Natural killer cell (primary cell): Measurements from ENCODE around the gene PF4V1. TPM values are rescaled to one million over a fixed set of nuclear protein-coding genes. Genes with fewer than 3 reads are reported as not detected.

Source experiments
- ATAC-seq, 3 donors: fragments of 150-1000 bp in 2 of 3; fragments of 200-7000 bp in 1 of 3; cut with Tn5 transposase; 1 replicate in 1 of 3; 2 replicates in 2 of 3; pipeline ENCODE4 v1.10.0; 2021; ENCODE audit warnings: mild to moderate bottlenecking in 2 of 3, moderate library complexity in 2 of 3
- DNase-seq, 2 donors: peaks; one replicate each; pipeline versions ENCODE4 v3.0.0 to v3.0.0-alpha.2; 2013 to 2021; ENCODE audit warnings: mixed read lengths in 1 of 2
- H3K27ac ChIP-seq: one replicate; pipeline ENCODE4 v1.5.1; 2013; ENCODE audit warnings: mild to moderate bottlenecking, low read length
- H3K27me3 ChIP-seq: one replicate; pipeline ENCODE4 v1.6.1; 2013; ENCODE audit warnings: low read length; ENCODE audit not compliant: control insufficient read depth, insufficient read depth
- H3K36me3 ChIP-seq: one replicate; pipeline ENCODE4 v1.6.1; 2013; ENCODE audit warnings: low read length; ENCODE audit not compliant: control insufficient read depth, insufficient read depth
- H3K4me1 ChIP-seq: one replicate; pipeline ENCODE4 v1.6.1; 2013; ENCODE audit warnings: low read length; ENCODE audit not compliant: control insufficient read depth, insufficient read depth
- H3K4me3 ChIP-seq: one replicate; pipeline ENCODE4 v1.5.1; 2013; ENCODE audit warnings: low read length
- H3K9me3 ChIP-seq: one replicate; pipeline ENCODE4 v1.6.1; 2013; ENCODE audit warnings: low read length; ENCODE audit not compliant: control insufficient read depth, insufficient read depth
- H3K27ac Mint-ChIP-seq, 2 donors: one replicate each; pipeline ENCODE4 v1.8.0; 2022; ENCODE audit warnings: mild to moderate bottlenecking in 2 of 2, mixed read lengths in 2 of 2, moderate library complexity in 1 of 2
- H3K27me3 Mint-ChIP-seq, 2 donors: one replicate each; pipeline ENCODE4 v1.8.0; 2022; ENCODE audit warnings: low read depth in 2 of 2, mixed read lengths in 2 of 2
- H3K36me3 Mint-ChIP-seq: one replicate; pipeline ENCODE4 v1.8.0; 2022; ENCODE audit warnings: mixed read lengths
- H3K4me1 Mint-ChIP-seq, 2 donors: one replicate each; pipeline ENCODE4 v1.8.0; 2022; ENCODE audit warnings: mixed read lengths in 2 of 2
- H3K4me3 Mint-ChIP-seq: one replicate; pipeline ENCODE4 v1.8.0; 2022; ENCODE audit warnings: mild to moderate bottlenecking, moderate library complexity, mixed read lengths
- H3K9me3 Mint-ChIP-seq, 2 donors: one replicate each; pipeline ENCODE4 v1.8.0; 2022; ENCODE audit warnings: mixed read lengths in 2 of 2
- CTCF ChIP-seq: fragments of 200-600 bp; IDR thresholded peaks from one replicate; pipeline ENCODE4 v1.8.0; 2022; ENCODE audit warnings: antibody characterized with exemption
- WGBS: methylation state at CpG from one replicate; pipeline ENCODE4 v1.1.7; 2013; ENCODE audit warnings: missing lambda C conversion rate; ENCODE audit not compliant: insufficient coverage; 5-methylcytosine and 5-hydroxymethylcytosine counted together
- intact Hi-C: fragments of 100-400 bp; cut with micrococcal nuclease; formaldehyde crosslinking; loops from one replicate; pipeline ENCODE4 v1.14.2; 2022
- total RNA-seq, 4 donors: library from RNA; stranded (reverse); fragments of 120-200 nt in 1 of 4; gene quantifications; one replicate each; pipeline versions ENCODE4 v1.2.3 to v1.2.4, GENCODE V29; 2013 to 2022

PF4V1 gene
- total RNA-seq, 3 donors from 2014 or later (not counting 1 experiment from before 2014, with no cell fraction given) = 3.3 to 14.9 TPM; not detected in 1

- Mint-ChIP-seq H3K4me3 (no peak overlapping the region), H3K4me1 (no peaks in the 10 kb centered on the region), H3K9me3 (no peaks in the 10 kb centered on the region), H3K27me3 (peaks cover 0 to 10% of the 10 kb centered on the region in 2 donors), H3K36me3 (no peaks in the 10 kb centered on the region), H3K27ac (no peak overlapping the region)
- DNase-seq = no peak
- Histone ChIP-seq H3K4me3 (no peak overlapping the region), H3K36me3 (no peaks in the 10 kb centered on the region), H3K27me3 (no peaks in the 10 kb centered on the region), H3K9me3 (no peaks in the 10 kb centered on the region), H3K4me1 (peaks cover 6% of the 10 kb centered on the region), H3K27ac (no peak overlapping the region)
- no peak for ATAC-seq
- TF ChIP-seq CTCF = no peak
- intact Hi-C loops = no loop called here
- WGBS = 92% methylated on average over 7 of the region's 8 CpGs
Measured at GRCh38 chr4:73864961-73865360, 11.9 kb downstream of the PF4V1 start.

DNA sequence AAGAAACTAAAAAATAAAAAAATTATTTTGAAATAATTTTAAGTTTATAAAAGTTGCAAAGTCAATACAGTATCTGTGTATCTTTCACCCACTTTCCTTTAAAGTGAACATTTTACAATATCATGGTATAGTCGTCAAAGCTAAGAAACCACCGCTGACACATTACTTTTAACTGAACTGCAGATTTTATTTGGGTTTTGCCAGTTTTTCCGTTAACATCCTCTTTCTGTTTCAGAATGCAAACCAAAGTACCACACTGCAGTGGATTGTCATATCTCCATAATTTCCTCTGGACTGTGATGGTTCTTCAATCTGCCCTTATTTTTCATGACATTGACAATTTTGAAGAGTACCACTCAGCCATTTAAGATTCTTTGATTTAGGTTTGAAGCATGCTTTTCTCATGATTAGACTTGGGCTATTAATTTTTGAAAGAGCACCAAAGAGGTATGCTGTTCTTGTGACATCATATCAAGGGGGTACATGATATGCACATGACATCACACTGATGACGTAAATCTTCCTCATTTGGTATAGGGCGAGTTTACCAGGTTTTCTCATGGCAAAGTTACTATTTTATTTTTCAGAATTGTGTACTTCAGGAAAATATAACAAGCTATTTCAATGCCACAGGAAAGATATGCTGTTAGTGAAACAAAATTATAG is 12.5 kb downstream of the PF4V1 start:
- Histone ChIP-seq H3K27ac (no peak overlapping the region), H3K4me1 (peaks cover 6% of the 10 kb centered on the region), H3K9me3 (no peaks in the 10 kb centered on the region), H3K36me3 (no peaks in the 10 kb centered on the region), H3K27me3 (no peaks in the 10 kb centered on the region), H3K4me3 (no peak overlapping the region)
- Mint-ChIP-seq H3K36me3 (no peaks in the 10 kb centered on the region), H3K4me3 (no peak overlapping the region), H3K9me3 (no peaks in the 10 kb centered on the region), H3K27me3 (peaks cover 0 to 10% of the 10 kb centered on the region in 2 donors), H3K27ac (no peak overlapping the region), H3K4me1 (no peaks in the 10 kb centered on the region)
- TF ChIP-seq CTCF = no peak
- intact Hi-C loops = no loop called here
- DNase-seq = no peak
- ATAC-seq = no peak
- WGBS = 66% methylated on average over 5 of the region's 5 CpGs

DNA sequence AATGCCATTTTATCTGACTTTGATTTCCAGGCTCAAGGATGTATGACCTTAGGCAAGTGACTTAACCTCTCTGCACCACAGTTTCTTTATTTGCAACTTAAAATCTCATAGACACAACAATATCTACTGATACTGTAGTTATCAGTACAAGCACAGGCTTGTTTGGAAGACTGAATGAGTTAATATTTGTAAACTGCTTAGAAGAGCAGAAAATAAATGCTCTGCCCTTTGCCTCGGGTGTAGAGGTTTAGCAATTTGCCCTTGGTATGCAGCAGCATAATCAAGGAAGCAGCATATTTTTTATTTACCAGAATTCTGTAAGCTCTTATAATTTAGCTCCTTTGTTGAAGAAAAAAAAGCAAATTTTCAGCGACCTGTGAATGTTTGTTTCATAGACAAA is 13.2 kb downstream of the PF4V1 start:
- H3K36me3 ChIP-seq = no peaks in the 10 kb centered on the region
- no peak overlapping the region for H3K4me3 Mint-ChIP-seq
- H3K9me3 ChIP-seq = no peaks in the 10 kb centered on the region
- no peaks in the 10 kb centered on the region for H3K36me3 Mint-ChIP-seq
- H3K4me1 Mint-ChIP-seq = no peaks in the 10 kb centered on the region
- H3K4me3 ChIP-seq = no peak overlapping the region
- no peak overlapping the region for H3K27ac ChIP-seq
- no peak for TF ChIP-seq CTCF
- H3K4me1 ChIP-seq = peaks cover 6% of the 10 kb centered on the region
- no peaks in the 10 kb centered on the region for H3K27me3 ChIP-seq
- 78% methylated on average over 1 of the region's 2 CpGs for WGBS
- intact Hi-C loops = no loop called here
- H3K9me3 Mint-ChIP-seq = no peaks in the 10 kb centered on the region
- no peak for DNase-seq
- no peak for ATAC-seq
- H3K27me3 Mint-ChIP-seq = peaks cover 0 to 10% of the 10 kb centered on the region in 2 donors
- H3K27ac Mint-ChIP-seq = no peak overlapping the region

GRCh38 chr4:73867783-73868182 is 14.7 kb downstream of the PF4V1 start:
- intact Hi-C loops = no loop called here
- no peaks in the 10 kb centered on the region for H3K4me1 Mint-ChIP-seq
- H3K36me3 ChIP-seq = no peaks in the 10 kb centered on the region
- H3K36me3 Mint-ChIP-seq = no peaks in the 10 kb centered on the region
- no peaks in the 10 kb centered on the region for H3K27me3 ChIP-seq
- ATAC-seq (no peak), DNase-seq (no peak)
- H3K4me3 Mint-ChIP-seq = no peak overlapping the region
- H3K27ac ChIP-seq = no peak overlapping the region
- no peak overlapping the region for H3K27ac Mint-ChIP-seq
- H3K9me3 Mint-ChIP-seq = peaks cover 0 to 2% of the 10 kb centered on the region in 2 donors
- H3K27me3 Mint-ChIP-seq = peaks cover 0 to 10% of the 10 kb centered on the region in 2 donors
- no peak for TF ChIP-seq CTCF
- peaks cover 6% of the 10 kb centered on the region for H3K4me1 ChIP-seq
- H3K9me3 ChIP-seq = no peaks in the 10 kb centered on the region
- WGBS = 90% methylated on average over 3 of the region's 3 CpGs
- no peak overlapping the region for H3K4me3 ChIP-seq
